SK-N-SH (cell line): ENCODE measurements around the gene DMRT2. TPM values are rescaled to one million over a fixed set of nuclear protein-coding genes. Genes with fewer than 3 reads are reported as not detected.

Experiments used
- CTCF ChIA-PET: fragments of 300-600, 350-600 bp; formaldehyde crosslinking; extraction: SDS; loops from one replicate; lab custom pipeline; 2021; lab: Yijun Ruan, JAX
- POLR2A ChIA-PET: fragments of 350-600 bp; sonication (Branson Sonifier 250); formaldehyde crosslinking; extraction: SDS; loops from one replicate; lab custom pipeline; 2020; ENCODE audit warnings: antibody characterized with exemption, inconsistent platforms; lab: Yijun Ruan, JAX
- DNase-seq: peaks from one replicate; pipeline ENCODE4 v3.0.0; 2012
- H2AFZ ChIP-seq: fragments of 200-600 bp; sonication (generic); 2 replicates; pipeline ENCODE4 v1.8.1; 2016; ENCODE audit warnings: antibody characterized with exemption, mild to moderate bottlenecking, low read depth
- H3F3A ChIP-seq: fragments of 200-600 bp; sonication (generic); replicated peaks from 2 replicates; pipeline ENCODE3; 2016; ENCODE audit warnings: antibody characterized with exemption, mild to moderate bottlenecking; ENCODE audit not compliant: insufficient read depth
- H3K27ac ChIP-seq, 2 experiments: fragments of 200-500 bp in 1 of 2; fragments of 200-600 bp in 1 of 2; sonication (Bioruptor generic) in 1 of 2; sonication (generic), shearing (Covaris generic) in 1 of 2; 2 replicates each; pipeline versions ENCODE4 v1.5.1 to v1.6.1; 2014 to 2016; ENCODE audit warnings: low read depth in 2 of 2, inconsistent platforms in 1 of 2, low read length in 1 of 2, mild to moderate bottlenecking in 1 of 2, mixed read lengths in 1 of 2
- H3K27me3 ChIP-seq: fragments of 200-600 bp; sonication (generic), shearing (Covaris generic); 2 replicates; pipeline ENCODE4 v1.6.1; 2016; ENCODE audit warnings: mixed run types; ENCODE audit not compliant: insufficient read depth
- H3K36me3 ChIP-seq, 2 experiments: fragments of 200-500 bp in 1 of 2; fragments of 200-600 bp in 1 of 2; sonication (Bioruptor generic) in 1 of 2; sonication (generic) in 1 of 2; replicated peaks in 1 of 2; 2 replicates each; pipeline versions ENCODE3 to v1.5.1; 2014 to 2016; ENCODE audit warnings: low read length in 1 of 2, mild to moderate bottlenecking in 1 of 2; ENCODE audit not compliant: insufficient read depth in 2 of 2, control insufficient read depth in 1 of 2
- H3K4me1 ChIP-seq, 2 experiments: fragments of 200-500 bp in 1 of 2; fragments of 200-600 bp in 1 of 2; sonication (Bioruptor generic) in 1 of 2; sonication (generic), shearing (Covaris generic) in 1 of 2; 2 replicates each; pipeline versions ENCODE4 v1.5.1 to v1.6.1; 2014 to 2016; ENCODE audit warnings: low read depth in 1 of 2, low read length in 1 of 2, mixed run types in 1 of 2; ENCODE audit not compliant: insufficient read depth in 2 of 2, control insufficient read depth in 1 of 2
- H3K4me2 ChIP-seq: fragments of 200-600 bp; sonication (generic), shearing (Covaris generic); 2 replicates; pipeline ENCODE4 v1.6.1; 2017; ENCODE audit warnings: mixed run types
- H3K4me3 ChIP-seq, 2 experiments: fragments of 200-500 bp in 1 of 2; fragments of 200-600 bp in 1 of 2; sonication (Bioruptor generic) in 1 of 2; sonication (generic), shearing (Covaris generic) in 1 of 2; 2 replicates each; pipeline versions ENCODE4 v1.5.1 to v1.8.1; 2014 to 2016; ENCODE audit warnings: low read depth in 2 of 2, inconsistent platforms in 1 of 2, low read length in 1 of 2, mild to moderate bottlenecking in 1 of 2, mixed read lengths in 1 of 2, moderate library complexity in 1 of 2
- H3K79me2 ChIP-seq: fragments of 200-600 bp; sonication (generic); 2 replicates; pipeline ENCODE4 v1.8.1; 2017; ENCODE audit warnings: mild to moderate bottlenecking; ENCODE audit not compliant: insufficient read depth
- H3K9ac ChIP-seq: fragments of 200-600 bp; sonication (generic); 2 replicates; pipeline ENCODE4 v1.6.1; 2017; ENCODE audit warnings: mixed run types
- H3K9me2 ChIP-seq: fragments of 200-600 bp; sonication (generic); 2 replicates; pipeline ENCODE4 v1.6.1; 2017; ENCODE audit warnings: mixed run types
- H3K9me3 ChIP-seq: fragments of 200-600 bp; sonication (generic); 2 replicates; pipeline ENCODE4 v1.6.1; 2017; ENCODE audit warnings: mixed run types, mild to moderate bottlenecking, moderate library complexity
- H4K20me1 ChIP-seq: fragments of 200-600 bp; sonication (generic); 2 replicates; pipeline ENCODE4 v1.6.1; 2017; ENCODE audit warnings: mild to moderate bottlenecking, mixed run types; ENCODE audit not compliant: insufficient read depth
- EZH2phosphoT487 ChIP-seq: fragments of 200-600 bp; sonication (generic); IDR thresholded peaks from 2 replicates; pipeline ENCODE4 v1.6.1; 2017; ENCODE audit warnings: low read depth, mixed run types, mild to moderate bottlenecking, antibody characterized with exemption, moderate library complexity, borderline replicate concordance
- FOSL2 ChIP-seq: IDR thresholded peaks from 2 replicates; pipeline ENCODE4 v1.4.0; 2012; ENCODE audit warnings: low read depth, mild to moderate bottlenecking, moderate library complexity, borderline replicate concordance
- FOXM1 ChIP-seq: IDR thresholded peaks from 2 replicates; pipeline ENCODE4 v1.4.0; 2012; ENCODE audit warnings: low read depth, mild to moderate bottlenecking
- GABPA ChIP-seq: IDR thresholded peaks from 2 replicates; pipeline ENCODE4 v1.4.0; 2012; ENCODE audit warnings: low read depth, mild to moderate bottlenecking
- GATA2 ChIP-seq: sonication (generic); formaldehyde crosslinking; IDR thresholded peaks from 2 replicates; pipeline ENCODE4 v1.5.0; 2020; ENCODE audit warnings: mild to moderate bottlenecking, missing genetic modification reagents
- JUND ChIP-seq: IDR thresholded peaks from 2 replicates; pipeline ENCODE4 v1.4.0; 2012
- MEF2A ChIP-seq: IDR thresholded peaks from 2 replicates; pipeline ENCODE4 v1.4.0; 2012; ENCODE audit warnings: low read depth, borderline replicate concordance
- NFIC ChIP-seq: IDR thresholded peaks from 2 replicates; pipeline ENCODE4 v1.4.0; 2012; ENCODE audit warnings: borderline replicate concordance
- POLR2AphosphoS5 ChIP-seq: IDR thresholded peaks from 2 replicates; pipeline ENCODE4 v1.6.1; 2012; ENCODE audit warnings: low read depth, low read length
- RFX5 ChIP-seq: IDR thresholded peaks from 2 replicates; pipeline ENCODE4 v1.6.1; 2012; ENCODE audit warnings: mild to moderate bottlenecking, improper control_type of control experiment, low read length
- RXRA ChIP-seq: IDR thresholded peaks from 2 replicates; pipeline ENCODE4 v1.4.0; 2012; ENCODE audit warnings: low read depth, mild to moderate bottlenecking, borderline replicate concordance
- SMC3 ChIP-seq: IDR thresholded peaks from 2 replicates; pipeline ENCODE4 v1.6.1; 2012; ENCODE audit warnings: low read depth, low read length, improper control_type of control experiment
- TCF12 ChIP-seq: IDR thresholded peaks from 2 replicates; pipeline ENCODE4 v1.4.0; 2012
- TEAD4 ChIP-seq: IDR thresholded peaks from 2 replicates; pipeline ENCODE4 v1.4.0; 2012; ENCODE audit warnings: mild to moderate bottlenecking, borderline replicate concordance; ENCODE audit not compliant: insufficient read depth
- WGBS: methylation state at CpG from one replicate; pipeline ENCODE4 v1.1.6; 2017; ENCODE audit warnings: low lambda C conversion rate; 5-methylcytosine and 5-hydroxymethylcytosine counted together
- polyA plus RNA-seq, 3 experiments: library from polyadenylated mRNA; depleted of rRNA; stranded (reverse); fragments of >200 nt; gene quantifications; 2 replicates each; pipeline ENCODE4 v1.2.3, GENCODE V29; 2012
- TF ChIP-seq, protein P1 (sequence below): fragments of 150-350 bp; IDR thresholded peaks from 2 replicates; pipeline ENCODE4 v1.6.1; 2016; ENCODE audit warnings: mild to moderate bottlenecking, low read depth, low read length
- TF ChIP-seq, protein P2 (sequence below): fragments of 200-600 bp; sonication (generic); IDR thresholded peaks from 2 replicates; pipeline ENCODE4 v1.6.1; 2017; ENCODE audit warnings: antibody characterized with exemption, mild to moderate bottlenecking, moderate library complexity
- TF ChIP-seq, protein P3 (sequence below): IDR thresholded peaks from 2 replicates; pipeline ENCODE4; 2012
- TF ChIP-seq, protein P4 (sequence below): IDR thresholded peaks from 2 replicates; pipeline ENCODE4 v1.4.0; 2012; ENCODE audit warnings: low read depth, borderline replicate concordance

Gene DMRT2
- polyA plus RNA-seq, 1 of the 3 experiments (the other 2 are of a cell fraction), result not detected

DNA sequence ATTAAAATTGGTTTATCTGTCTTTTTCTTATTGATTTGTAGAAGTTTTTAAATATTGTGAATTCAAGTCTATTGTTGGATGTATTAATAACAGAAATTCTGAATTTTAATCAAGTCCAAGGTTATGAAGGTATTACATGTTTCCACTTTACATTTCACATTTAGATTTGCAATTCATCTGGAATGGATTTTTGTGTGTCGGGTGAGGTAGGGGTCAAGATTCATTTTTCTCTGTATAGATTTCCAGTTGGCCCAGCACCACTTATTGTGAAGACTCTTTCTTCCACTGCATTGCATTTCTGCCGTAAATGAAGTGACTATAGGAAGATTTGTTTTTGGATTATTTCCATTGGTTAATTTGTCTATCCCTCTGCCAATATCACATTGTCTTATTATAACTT is 35.5 kb upstream of the DMRT2 start:
- WGBS, result 7% methylated on average over 2 of the region's 2 CpGs
- H3K4me3 ChIP-seq, result no peak overlapping the region
- ChIA-PET POLR2A (no interaction called here), CTCF (no interaction called here)
- H3K27me3 ChIP-seq, result peaks cover 37% of the 10 kb centered on the region
- no peaks in the 10 kb centered on the region for H3K9me2 ChIP-seq
- no peaks in the 10 kb centered on the region for H3K9me3 ChIP-seq
- no peaks in the 10 kb centered on the region for H4K20me1 ChIP-seq
- no peak for DNase-seq
- no peak for TF ChIP-seq NFIC
- TF ChIP-seq SMC3, result no peak
- TF ChIP-seq, protein P1, sequence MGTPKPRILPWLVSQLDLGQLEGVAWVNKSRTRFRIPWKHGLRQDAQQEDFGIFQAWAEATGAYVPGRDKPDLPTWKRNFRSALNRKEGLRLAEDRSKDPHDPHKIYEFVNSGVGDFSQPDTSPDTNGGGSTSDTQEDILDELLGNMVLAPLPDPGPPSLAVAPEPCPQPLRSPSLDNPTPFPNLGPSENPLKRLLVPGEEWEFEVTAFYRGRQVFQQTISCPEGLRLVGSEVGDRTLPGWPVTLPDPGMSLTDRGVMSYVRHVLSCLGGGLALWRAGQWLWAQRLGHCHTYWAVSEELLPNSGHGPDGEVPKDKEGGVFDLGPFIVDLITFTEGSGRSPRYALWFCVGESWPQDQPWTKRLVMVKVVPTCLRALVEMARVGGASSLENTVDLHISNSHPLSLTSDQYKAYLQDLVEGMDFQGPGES, result no peak
- TF ChIP-seq GATA2 (CRISPR knock-in tag), result no peak
- no peak for TF ChIP-seq RXRA
- TF ChIP-seq TCF12, result no peak
- TF ChIP-seq GABPA, result no peak
- TF ChIP-seq POLR2AphosphoS5, result no peak
- TF ChIP-seq, protein P2, sequence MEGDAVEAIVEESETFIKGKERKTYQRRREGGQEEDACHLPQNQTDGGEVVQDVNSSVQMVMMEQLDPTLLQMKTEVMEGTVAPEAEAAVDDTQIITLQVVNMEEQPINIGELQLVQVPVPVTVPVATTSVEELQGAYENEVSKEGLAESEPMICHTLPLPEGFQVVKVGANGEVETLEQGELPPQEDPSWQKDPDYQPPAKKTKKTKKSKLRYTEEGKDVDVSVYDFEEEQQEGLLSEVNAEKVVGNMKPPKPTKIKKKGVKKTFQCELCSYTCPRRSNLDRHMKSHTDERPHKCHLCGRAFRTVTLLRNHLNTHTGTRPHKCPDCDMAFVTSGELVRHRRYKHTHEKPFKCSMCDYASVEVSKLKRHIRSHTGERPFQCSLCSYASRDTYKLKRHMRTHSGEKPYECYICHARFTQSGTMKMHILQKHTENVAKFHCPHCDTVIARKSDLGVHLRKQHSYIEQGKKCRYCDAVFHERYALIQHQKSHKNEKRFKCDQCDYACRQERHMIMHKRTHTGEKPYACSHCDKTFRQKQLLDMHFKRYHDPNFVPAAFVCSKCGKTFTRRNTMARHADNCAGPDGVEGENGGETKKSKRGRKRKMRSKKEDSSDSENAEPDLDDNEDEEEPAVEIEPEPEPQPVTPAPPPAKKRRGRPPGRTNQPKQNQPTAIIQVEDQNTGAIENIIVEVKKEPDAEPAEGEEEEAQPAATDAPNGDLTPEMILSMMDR, result no peak
- TF ChIP-seq EZH2phosphoT487, result no peak
- no peaks in the 10 kb centered on the region for H3K4me1 ChIP-seq
- H3K79me2 ChIP-seq, result no peaks in the 10 kb centered on the region
- no peak overlapping the region for H3K9ac ChIP-seq
- no peak overlapping the region for H3K4me2 ChIP-seq
- no peak overlapping the region for H2AFZ ChIP-seq
- no peak overlapping the region for H3K27ac ChIP-seq
- no peaks in the 10 kb centered on the region for H3K36me3 ChIP-seq
- H3F3A ChIP-seq, result no peaks in the 10 kb centered on the region

DNA sequence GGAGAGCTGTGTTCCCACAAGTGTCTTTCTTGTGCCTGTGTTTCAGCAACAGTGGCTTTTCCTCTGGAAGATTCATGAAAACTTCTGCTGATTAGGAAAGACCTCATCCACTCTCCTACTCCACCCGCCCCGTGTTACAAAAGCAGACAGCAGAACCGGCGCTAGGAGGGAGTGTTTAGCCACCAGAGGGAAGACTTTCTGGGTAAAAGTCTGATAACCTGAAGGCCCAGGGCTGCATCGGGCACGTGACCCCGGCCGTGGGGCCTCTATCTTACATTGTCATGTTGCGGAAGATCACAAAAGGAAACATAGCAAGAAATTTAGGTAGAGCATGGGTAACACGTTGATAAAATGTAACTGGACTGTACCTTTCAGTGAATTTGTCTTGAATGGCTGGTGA is 32.0 kb upstream of the DMRT2 start:
- Histone ChIP-seq H3K79me2 (no peaks in the 10 kb centered on the region), H3K4me1 (no peaks in the 10 kb centered on the region), H3K27ac (no peak overlapping the region), H3K9me3 (no peaks in the 10 kb centered on the region), H3K9me2 (no peaks in the 10 kb centered on the region), H3K4me3 (no peak overlapping the region; a peak in 1 of 4 replicates), H2AFZ (no peak overlapping the region), H4K20me1 (no peaks in the 10 kb centered on the region), H3F3A (no peaks in the 10 kb centered on the region), H3K4me2 (no peak overlapping the region), H3K9ac (no peak overlapping the region), H3K36me3 (no peaks in the 10 kb centered on the region), H3K27me3 (peaks cover 12% of the 10 kb centered on the region)
- 6% methylated on average over 10 of the region's 10 CpGs for whole genome bisulfite sequencing
- TF ChIP-seq FOSL2 (no peak), GABPA (no peak), RFX5 (no peak), TEAD4 (no peak), FOXM1 (no peak), JUND (no peak), MEF2A (no peak), POLR2AphosphoS5 (no peak)
- TF ChIP-seq, protein P3, sequence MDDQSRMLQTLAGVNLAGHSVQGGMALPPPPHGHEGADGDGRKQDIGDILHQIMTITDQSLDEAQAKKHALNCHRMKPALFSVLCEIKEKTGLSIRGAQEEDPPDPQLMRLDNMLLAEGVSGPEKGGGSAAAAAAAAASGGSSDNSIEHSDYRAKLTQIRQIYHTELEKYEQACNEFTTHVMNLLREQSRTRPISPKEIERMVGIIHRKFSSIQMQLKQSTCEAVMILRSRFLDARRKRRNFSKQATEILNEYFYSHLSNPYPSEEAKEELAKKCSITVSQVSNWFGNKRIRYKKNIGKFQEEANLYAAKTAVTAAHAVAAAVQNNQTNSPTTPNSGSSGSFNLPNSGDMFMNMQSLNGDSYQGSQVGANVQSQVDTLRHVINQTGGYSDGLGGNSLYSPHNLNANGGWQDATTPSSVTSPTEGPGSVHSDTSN, result no peak
- TF ChIP-seq, protein P2, result peak; percentile 33; the same call in 1 of the 2 replicates
- TF ChIP-seq, protein P4, sequence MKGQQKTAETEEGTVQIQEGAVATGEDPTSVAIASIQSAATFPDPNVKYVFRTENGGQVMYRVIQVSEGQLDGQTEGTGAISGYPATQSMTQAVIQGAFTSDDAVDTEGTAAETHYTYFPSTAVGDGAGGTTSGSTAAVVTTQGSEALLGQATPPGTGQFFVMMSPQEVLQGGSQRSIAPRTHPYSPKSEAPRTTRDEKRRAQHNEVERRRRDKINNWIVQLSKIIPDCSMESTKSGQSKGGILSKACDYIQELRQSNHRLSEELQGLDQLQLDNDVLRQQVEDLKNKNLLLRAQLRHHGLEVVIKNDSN, result peak; percentile 55; the same call in 1 of the 2 replicates
- TF ChIP-seq, protein P1, result no peak
- ChIA-PET POLR2A (no interaction called here), CTCF (interaction anchor here (4.7 kb wide), 1 partner anchor 9 kb away, joined by 21 read pairs; no protein-coding TSS in a partner anchor)
- DNase-seq, result no peak
